ENCODE measurements around the gene TDP1. TPM values are rescaled to one million over a fixed set of nuclear protein-coding genes. Genes with fewer than 3 reads are reported as not detected.
A peak's percentile ranks its signal among the peaks of the same experiment; 100 is the strongest.

Gene TDP1
- total and polyA plus RNA-seq, 2 of the 13 experiments (the other 11 are each of a cell fraction or from before 2014, with no cell fraction given): 16.4 to 31.2 TPM

- TF ChIP-seq ZZZ3 (CRISPR knock-in tag; IDR thresholded peaks at IDR 0.05; ENCODE audit: borderline replicate concordance) (0 out of 2 replicates have a peak, but pooled peaks have one; percentile 24), PHF5A (CRISPR knock-in tag; IDR thresholded peaks at IDR 0.05; ENCODE audit: low read depth, unreplicated experiment) (no peak), PHF21A (CRISPR knock-in tag; IDR thresholded peaks at IDR 0.05) (peak; percentile 76), BCL3 (CRISPR knock-in tag; IDR thresholded peaks at IDR 0.05) (no peak), ZNF775 (CRISPR knock-in tag; IDR thresholded peaks at IDR 0.05; ENCODE audit: borderline replicate concordance) (no peak), JDP2 (CRISPR knock-in tag; IDR thresholded peaks at IDR 0.05; ENCODE audit: borderline replicate concordance) (no peak), NFE2L1 (CRISPR knock-in tag; IDR thresholded peaks at IDR 0.05; ENCODE audit: borderline replicate concordance) (no peak), POLR2A (IDR thresholded peaks at IDR 0.05; ENCODE audit: insufficient read depth in 1 of 2, low read depth in 2 of 2, low read length in 2 of 2) (no peak), ZNF124 (CRISPR knock-in tag; IDR thresholded peaks at IDR 0.05) (no peak), KDM6A (CRISPR knock-in tag; IDR thresholded peaks at IDR 0.05; ENCODE audit: low read depth) (no peak), ZNF142 (CRISPR knock-in tag; IDR thresholded peaks at IDR 0.05) (peak; percentile 87), EEA1 (CRISPR knock-in tag; IDR thresholded peaks at IDR 0.05; ENCODE audit: borderline replicate concordance) (no peak), ZNF343 (CRISPR knock-in tag; IDR thresholded peaks at IDR 0.05) (no peak), NFKBIZ (CRISPR knock-in tag; IDR thresholded peaks at IDR 0.05) (no peak), LCORL (IDR thresholded peaks at IDR 0.05) (no peak), LCORL (CRISPR knock-in tag; IDR thresholded peaks at IDR 0.05) (0 out of 2 replicates have a peak, but pooled peaks have one; percentile 52), SCMH1 (CRISPR knock-in tag; IDR thresholded peaks at IDR 0.05; ENCODE audit: borderline replicate concordance) (no peak), ZNF430 (CRISPR knock-in tag; IDR thresholded peaks at IDR 0.05) (no peak), SNAPC5 (CRISPR knock-in tag; IDR thresholded peaks at IDR 0.05; ENCODE audit: borderline replicate concordance) (no peak)
- TF ChIP-seq, protein P1, sequence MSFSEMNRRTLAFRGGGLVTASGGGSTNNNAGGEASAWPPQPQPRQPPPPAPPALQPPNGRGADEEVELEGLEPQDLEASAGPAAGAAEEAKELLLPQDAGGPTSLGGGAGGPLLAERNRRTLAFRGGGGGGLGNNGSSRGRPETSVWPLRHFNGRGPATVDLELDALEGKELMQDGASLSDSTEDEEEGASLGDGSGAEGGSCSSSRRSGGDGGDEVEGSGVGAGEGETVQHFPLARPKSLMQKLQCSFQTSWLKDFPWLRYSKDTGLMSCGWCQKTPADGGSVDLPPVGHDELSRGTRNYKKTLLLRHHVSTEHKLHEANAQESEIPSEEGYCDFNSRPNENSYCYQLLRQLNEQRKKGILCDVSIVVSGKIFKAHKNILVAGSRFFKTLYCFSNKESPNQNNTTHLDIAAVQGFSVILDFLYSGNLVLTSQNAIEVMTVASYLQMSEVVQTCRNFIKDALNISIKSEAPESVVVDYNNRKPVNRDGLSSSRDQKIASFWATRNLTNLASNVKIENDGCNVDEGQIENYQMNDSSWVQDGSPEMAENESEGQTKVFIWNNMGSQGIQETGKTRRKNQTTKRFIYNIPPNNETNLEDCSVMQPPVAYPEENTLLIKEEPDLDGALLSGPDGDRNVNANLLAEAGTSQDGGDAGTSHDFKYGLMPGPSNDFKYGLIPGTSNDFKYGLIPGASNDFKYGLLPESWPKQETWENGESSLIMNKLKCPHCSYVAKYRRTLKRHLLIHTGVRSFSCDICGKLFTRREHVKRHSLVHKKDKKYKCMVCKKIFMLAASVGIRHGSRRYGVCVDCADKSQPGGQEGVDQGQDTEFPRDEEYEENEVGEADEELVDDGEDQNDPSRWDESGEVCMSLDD (CRISPR knock-in tag; IDR thresholded peaks at IDR 0.05; ENCODE audit: borderline replicate concordance): no peak
These were observed 104.7 kb downstream of the TDP1 start (continued) for GRCh38 chr14:90060312-90060964.

Measured in HepG2 (cell line).